ENCODE data around the gene CLDN11. TPM values are rescaled to one million over a fixed set of nuclear protein-coding genes. Genes with fewer than 3 reads are reported as not detected.

CLDN11 gene
- total and polyA plus RNA-seq, 10 of the 15 experiments (the other 5 are each of a cell fraction or from before 2014, with no cell fraction given): 0.15 TPM; not detected in 9

- no TSS peak for BruUV-seq (replicated peaks)
- POLR2A ChIA-PET: no interaction called here
- Histone ChIP-seq H3K4me3 (no peak overlapping the region), H3K4me1 (ENCODE audit: control insufficient read depth, insufficient read depth, low read length) (no peaks in the 10 kb centered on the region), H3K9ac (ENCODE audit: control insufficient read depth, insufficient read depth, low read length) (no peak overlapping the region), H3K36me3 (ENCODE audit: control insufficient read depth in 2 of 2, insufficient read depth in 2 of 2, low read length in 1 of 2) (no peaks in the 10 kb centered on the region), H3K27me3 (replicated peaks in 1 of 2; ENCODE audit: control insufficient read depth in 2 of 2, insufficient read depth in 2 of 2, low read length in 1 of 2) (peaks cover 0 to 2% of the 10 kb centered on the region in 2 experiments; a peak in 3 of 4 replicates), H3K27ac (ENCODE audit: control insufficient read depth, insufficient read depth) (no peak overlapping the region), H2AFZ (ENCODE audit: control insufficient read depth, low read depth, low read length) (no peak overlapping the region), H3K4me2 (ENCODE audit: control insufficient read depth, insufficient read depth) (no peak overlapping the region), H4K20me1 (ENCODE audit: control insufficient read depth, insufficient read depth) (no peaks in the 10 kb centered on the region), H3K79me2 (ENCODE audit: control insufficient read depth, insufficient read depth, low read length) (no peaks in the 10 kb centered on the region), H3K9me3 (replicated peaks; ENCODE audit: control insufficient read depth, insufficient read depth, low read length) (no peaks in the 10 kb centered on the region)
- CTCF ChIA-PET: interaction anchor here (0.7 to 1.6 kb wide), 2 partner anchors 15 to 46 kb away, joined by 3 to 5 read pairs; no protein-coding TSS in a partner anchor
- DNase-seq (ENCODE audit: low read depth, low spot score) (no peak), ATAC-seq (no peak), FAIRE-seq (no peak)
- RAD21 ChIA-PET (ENCODE audit: unreplicated experiment): no interaction called here
- intact Hi-C loops (cut with micrococcal nuclease; ENCODE audit: unreplicated experiment) (no loop called here), in situ Hi-C loops (cut with MboI) (no loop called here)
- WGBS (ENCODE audit: insufficient coverage, insufficient replicate concordance, low lambda C conversion rate, missing lambda C conversion rate): 5% methylated on average over 4 of the region's 4 CpGs
- no peak for TF ChIP-seq BACH1 (IDR thresholded peaks at IDR 0.05; ENCODE audit: borderline replicate concordance)
- no peak for TF ChIP-seq E2F4 (IDR thresholded peaks at IDR 0.05; ENCODE audit: low read depth, low read length)
- TF ChIP-seq ZBTB11 (CRISPR knock-in tag; IDR thresholded peaks at IDR 0.05): no peak
- no peak for TF ChIP-seq MLLT1 (IDR thresholded peaks at IDR 0.05)
- TF ChIP-seq GATAD2B (conservative IDR thresholded peaks at IDR 0.05; ENCODE audit: low read depth): no peak
- no peak for TF ChIP-seq RAD51 (IDR thresholded peaks at IDR 0.05)
- SMC1A ChIA-PET (ENCODE audit: uncharacterized antibody, unreplicated experiment): no interaction called here
Measured at GRCh38 chr3:170458285-170458684, 39.6 kb downstream of the CLDN11 start.
